HepG2 (cell line): Measurements from ENCODE around the gene GTF2H4. TPM values are rescaled to one million over a fixed set of nuclear protein-coding genes. Genes with fewer than 3 reads are reported as not detected.

Experiments
- microRNA-seq: library from miRNA; unstranded; fragments of <30 nt; microRNA quantifications from one replicate; pipeline ENCODE4, GENCODE V29; 2020
- polyA plus RNA-seq, 8 experiments: library from polyadenylated mRNA; depleted of rRNA in 3 of 8; stranded (reverse) in 7 of 8; unstranded in 1 of 8; fragments of >200 nt; fragmentation: Illumina TruSeq in 4 of 8; extraction: Trizol in 4 of 8; gene quantifications; 2 replicates each; pipeline versions ENCODE4 v1.2.1 to v1.2.3, GENCODE V29; 2011 to 2016; ENCODE audit warnings: low read depth in 4 of 8, missing spikeins in 1 of 8, mixed read lengths in 1 of 8; ENCODE audit not compliant: insufficient read depth in 1 of 8
- small RNA-seq, 3 experiments: library from RNA; depleted of rRNA; stranded (forward); fragments of <200 nt; gene quantifications; one replicate each; pipeline ENCODE3, GENCODE V24; 2012; ENCODE audit warnings: low read depth in 2 of 3, low replicate concordance in 1 of 3; ENCODE audit not compliant: insufficient read length in 3 of 3, insufficient read depth in 2 of 3
- total RNA-seq, 5 experiments: library from RNA; depleted of rRNA; stranded (reverse); fragments of >200 nt; fragmentation: Illumina TruSeq; extraction: Trizol; gene quantifications; 2 replicates each; pipeline ENCODE4 v1.2.3, GENCODE V29; 2016; ENCODE audit warnings: low read depth in 1 of 5

Gene GTF2H4
- total and polyA plus RNA-seq, 2 of the 13 experiments (the other 11 are each of a cell fraction or from before 2014, with no cell fraction given): 15.9 to 49.3 TPM

Small RNA genes lying within 50 kb of the gene (microRNA-seq; reads per million reads assigned to microRNA genes)
- 2.2 reads per million, percentile 11 among the genes with 10 or more reads in this experiment for gene MIR4640

Small RNA genes lying within 50 kb of the gene (small RNA-seq; reads per million reads assigned to genes)
- gene RF00019: 0 reads per million in 3 experiments

Other genes with a start within 250 kb of the GTF2H4 start
- gene DHX16, start 235.2 kb upstream of the GTF2H4 start, total RNA-seq (2016; rRNA removed; fragmentation: Illumina TruSeq; extraction: Trizol): 48.2 and 58.5 TPM in 2 replicates
- gene DHX16, start 235.2 kb upstream of the GTF2H4 start, polyA plus RNA-seq (2011; rRNA removed): 57.0 and 73.4 TPM in 2 replicates
- gene PPP1R18, start 221.6 kb upstream of the GTF2H4 start, total RNA-seq (2016; rRNA removed; fragmentation: Illumina TruSeq; extraction: Trizol): 3.1 and 4.9 TPM in 2 replicates
- gene PPP1R18, start 221.6 kb upstream of the GTF2H4 start, polyA plus RNA-seq (2011; rRNA removed): 9.2 and 10.5 TPM in 2 replicates
- gene NRM, start 217.2 kb upstream of the GTF2H4 start, total RNA-seq (2016; rRNA removed; fragmentation: Illumina TruSeq; extraction: Trizol): 7.4 and 16.0 TPM in 2 replicates
- gene NRM, start 217.2 kb upstream of the GTF2H4 start, polyA plus RNA-seq (2011; rRNA removed): 12.5 TPM in 2 replicates
- 8.4 and 20.5 TPM in 2 replicates for gene MDC1, start 190.9 kb upstream of the GTF2H4 start, total RNA-seq (2016; rRNA removed; fragmentation: Illumina TruSeq; extraction: Trizol)
- 11.7 and 14.0 TPM in 2 replicates for gene MDC1, start 190.9 kb upstream of the GTF2H4 start, polyA plus RNA-seq (2011; rRNA removed)
- 911 and 1,275 TPM in 2 replicates for gene TUBB, start 187.9 kb upstream of the GTF2H4 start, total RNA-seq (2016; rRNA removed; fragmentation: Illumina TruSeq; extraction: Trizol)
- 980 and 1,163 TPM in 2 replicates for gene TUBB, start 187.9 kb upstream of the GTF2H4 start, polyA plus RNA-seq (2011; rRNA removed)
- gene FLOT1, start 165.5 kb upstream of the GTF2H4 start, total RNA-seq (2016; rRNA removed; fragmentation: Illumina TruSeq; extraction: Trizol): 77.8 and 82.3 TPM in 2 replicates
- gene FLOT1, start 165.5 kb upstream of the GTF2H4 start, polyA plus RNA-seq (2011; rRNA removed): 130 and 150 TPM in 2 replicates
- gene IER3, start 163.7 kb upstream of the GTF2H4 start, total RNA-seq (2016; rRNA removed; fragmentation: Illumina TruSeq; extraction: Trizol): 28.7 and 51.1 TPM in 2 replicates
- gene IER3, start 163.7 kb upstream of the GTF2H4 start, polyA plus RNA-seq (2011; rRNA removed): 131 and 151 TPM in 2 replicates
- 7.0 and 16.7 TPM in 2 replicates for gene DDR1, start 23.7 kb upstream of the GTF2H4 start, total RNA-seq (2016; rRNA removed; fragmentation: Illumina TruSeq; extraction: Trizol)
- gene DDR1, start 23.7 kb upstream of the GTF2H4 start, polyA plus RNA-seq (2011; rRNA removed): 20.2 and 25.0 TPM in 2 replicates
- gene VARS2, start 6.0 kb downstream of the GTF2H4 start, total RNA-seq (2016; rRNA removed; fragmentation: Illumina TruSeq; extraction: Trizol): 45.9 and 71.8 TPM in 2 replicates
- gene VARS2, start 6.0 kb downstream of the GTF2H4 start, polyA plus RNA-seq (2011; rRNA removed): 61.8 and 68.8 TPM in 2 replicates
- gene SFTA2, start 24.0 kb downstream of the GTF2H4 start, total RNA-seq (2016; rRNA removed; fragmentation: Illumina TruSeq; extraction: Trizol): not detected in 2 replicates
- not detected in 2 replicates for gene SFTA2, start 24.0 kb downstream of the GTF2H4 start, polyA plus RNA-seq (2011; rRNA removed)
- gene MUCL3, start 32.8 kb downstream of the GTF2H4 start, total RNA-seq (2016; rRNA removed; fragmentation: Illumina TruSeq; extraction: Trizol): not detected in 2 replicates
- gene MUCL3, start 32.8 kb downstream of the GTF2H4 start, polyA plus RNA-seq (2011; rRNA removed): not detected in 2 replicates
- gene MUC21, start 75.5 kb downstream of the GTF2H4 start, total RNA-seq (2016; rRNA removed; fragmentation: Illumina TruSeq; extraction: Trizol): not detected in 2 replicates
- not detected in 2 replicates for gene MUC21, start 75.5 kb downstream of the GTF2H4 start, polyA plus RNA-seq (2011; rRNA removed)
- gene MUC22, start 102.3 kb downstream of the GTF2H4 start, total RNA-seq (2016; rRNA removed; fragmentation: Illumina TruSeq; extraction: Trizol): not detected in 2 replicates
- gene MUC22, start 102.3 kb downstream of the GTF2H4 start, polyA plus RNA-seq (2011; rRNA removed): not detected in 2 replicates
- not detected in 2 replicates for gene C6orf15, start 204.4 kb downstream of the GTF2H4 start, total RNA-seq (2016; rRNA removed; fragmentation: Illumina TruSeq; extraction: Trizol)
- not detected in 2 replicates for gene C6orf15, start 204.4 kb downstream of the GTF2H4 start, polyA plus RNA-seq (2011; rRNA removed)
- 0.02 TPM in 1 of 2 replicates, not detected in the other for gene PSORS1C1, start 206.6 kb downstream of the GTF2H4 start, total RNA-seq (2016; rRNA removed; fragmentation: Illumina TruSeq; extraction: Trizol)
- gene PSORS1C1, start 206.6 kb downstream of the GTF2H4 start, polyA plus RNA-seq (2011; rRNA removed): 0.01 and 0.24 TPM in 2 replicates
- not detected in 2 replicates for gene CDSN, start 212.2 kb downstream of the GTF2H4 start, total RNA-seq (2016; rRNA removed; fragmentation: Illumina TruSeq; extraction: Trizol)
- not detected in 2 replicates for gene CDSN, start 212.2 kb downstream of the GTF2H4 start, polyA plus RNA-seq (2011; rRNA removed)
- gene PSORS1C2, start 230.9 kb downstream of the GTF2H4 start, total RNA-seq (2016; rRNA removed; fragmentation: Illumina TruSeq; extraction: Trizol): not detected in 2 replicates
- gene PSORS1C2, start 230.9 kb downstream of the GTF2H4 start, polyA plus RNA-seq (2011; rRNA removed): not detected in 2 replicates
- 20.2 and 28.2 TPM in 2 replicates for gene CCHCR1, start 249.6 kb downstream of the GTF2H4 start, total RNA-seq (2016; rRNA removed; fragmentation: Illumina TruSeq; extraction: Trizol)
- 14.6 and 17.2 TPM in 2 replicates for gene CCHCR1, start 249.6 kb downstream of the GTF2H4 start, polyA plus RNA-seq (2011; rRNA removed)